Sigmoid colon (tissue), 4 donors: ENCODE data around the gene TWSG1.
"Not testable (repeated sequence)": the region's sequence is repeated elsewhere in the genome, so short reads cannot be mapped to it uniquely, and the experiment has no call there.

Experiments
- EP300 ChIP-seq, 4 donors: sonication (generic); formaldehyde crosslinking; IDR thresholded peaks; one replicate each; pipeline ENCODE4 v1.6.1; 2017; ENCODE audit warnings: antibody characterized with exemption in 4 of 4
- POLR2A ChIP-seq, 2 donors: fragments of 450-650 bp; IDR thresholded peaks; one replicate each; pipeline ENCODE4 v1.6.1; 2016; ENCODE audit warnings: antibody characterized with exemption in 2 of 2, mild to moderate bottlenecking in 2 of 2, moderate library complexity in 2 of 2
- POLR2AphosphoS5 ChIP-seq, 4 donors: sonication (generic); formaldehyde crosslinking; IDR thresholded peaks; one replicate each; pipeline ENCODE4 v1.6.1; 2017; ENCODE audit warnings: antibody characterized with exemption in 4 of 4
- TF ChIP-seq, protein P1 (sequence below), 4 experiments: fragments of 450-650 bp in 3 of 4; fragments of 200-600 bp in 1 of 4; IDR thresholded peaks; one replicate each; pipeline ENCODE4 v1.5.1; 2016 to 2019; ENCODE audit warnings: antibody characterized with exemption in 4 of 4, mild to moderate bottlenecking in 3 of 4, moderate library complexity in 2 of 4

GRCh38 chr18:9402358-9403007, 67.9 kb downstream of the TWSG1 start:
- TF ChIP-seq, protein P1, sequence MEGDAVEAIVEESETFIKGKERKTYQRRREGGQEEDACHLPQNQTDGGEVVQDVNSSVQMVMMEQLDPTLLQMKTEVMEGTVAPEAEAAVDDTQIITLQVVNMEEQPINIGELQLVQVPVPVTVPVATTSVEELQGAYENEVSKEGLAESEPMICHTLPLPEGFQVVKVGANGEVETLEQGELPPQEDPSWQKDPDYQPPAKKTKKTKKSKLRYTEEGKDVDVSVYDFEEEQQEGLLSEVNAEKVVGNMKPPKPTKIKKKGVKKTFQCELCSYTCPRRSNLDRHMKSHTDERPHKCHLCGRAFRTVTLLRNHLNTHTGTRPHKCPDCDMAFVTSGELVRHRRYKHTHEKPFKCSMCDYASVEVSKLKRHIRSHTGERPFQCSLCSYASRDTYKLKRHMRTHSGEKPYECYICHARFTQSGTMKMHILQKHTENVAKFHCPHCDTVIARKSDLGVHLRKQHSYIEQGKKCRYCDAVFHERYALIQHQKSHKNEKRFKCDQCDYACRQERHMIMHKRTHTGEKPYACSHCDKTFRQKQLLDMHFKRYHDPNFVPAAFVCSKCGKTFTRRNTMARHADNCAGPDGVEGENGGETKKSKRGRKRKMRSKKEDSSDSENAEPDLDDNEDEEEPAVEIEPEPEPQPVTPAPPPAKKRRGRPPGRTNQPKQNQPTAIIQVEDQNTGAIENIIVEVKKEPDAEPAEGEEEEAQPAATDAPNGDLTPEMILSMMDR (IDR thresholded peaks at IDR 0.05) = not testable (repeated sequence)
- TF ChIP-seq POLR2A, EP300, POLR2AphosphoS5 (IDR thresholded peaks at IDR 0.05): not testable (repeated sequence)
